Activated B cell treated with CpG ODN at 0.5 μM for 24 hours (primary cell): Measurements from ENCODE around the gene MRGPRG. TPM values are rescaled to one million over a fixed set of nuclear protein-coding genes. Genes with fewer than 3 reads are reported as not detected.

Source experiments
- ATAC-seq: fragments of 200-7000 bp; cut with Tn5 transposase; one replicate; pipeline ENCODE4 v1.10.0; 2021; ENCODE audit warnings: low read depth, mild to moderate bottlenecking, moderate library complexity
- CTCF ChIA-PET: fragments of 350-600 bp; sonication (Branson Sonifier 250); formaldehyde crosslinking; loops from one replicate; lab custom pipeline; 2021; ENCODE audit warnings: antibody characterized with exemption; lab: Charles Lee
- POLR2A ChIA-PET: fragments of 350-600 bp; sonication (Branson Sonifier 250); formaldehyde crosslinking; loops from one replicate; lab custom pipeline; 2021; ENCODE audit warnings: antibody characterized with exemption; lab: Charles Lee
- DNase-seq: peaks from one replicate; pipeline ENCODE4 v3.0.0; 2022
- H3K27ac Mint-ChIP-seq: one replicate; pipeline ENCODE4 v1.8.0; 2020; ENCODE audit warnings: mixed read lengths
- H3K27me3 Mint-ChIP-seq: one replicate; pipeline ENCODE4 v1.8.0; 2021; ENCODE audit warnings: mixed read lengths
- H3K36me3 Mint-ChIP-seq: one replicate; pipeline ENCODE4 v1.8.0; 2021; ENCODE audit warnings: low read depth, mixed read lengths
- H3K4me1 Mint-ChIP-seq: one replicate; pipeline ENCODE4 v1.8.0; 2021; ENCODE audit warnings: mixed read lengths
- H3K4me3 Mint-ChIP-seq: one replicate; pipeline ENCODE4 v1.8.0; 2020; ENCODE audit warnings: mild to moderate bottlenecking, mixed read lengths
- H3K9me3 Mint-ChIP-seq: one replicate; pipeline ENCODE4 v1.8.0; 2020; ENCODE audit warnings: mixed read lengths
- CTCF ChIP-seq: fragments of 200-600 bp; IDR thresholded peaks from one replicate; pipeline ENCODE4 v1.8.0; 2022; ENCODE audit warnings: antibody characterized with exemption, mild to moderate bottlenecking
- intact Hi-C: fragments of 100-400 bp; cut with micrococcal nuclease; formaldehyde crosslinking; loops from one replicate; pipeline ENCODE4 v1.15.1; 2024
- total RNA-seq: library from RNA; stranded (reverse); gene quantifications from 2 replicates; pipeline ENCODE4 v1.2.3, GENCODE V29; 2022

Gene MRGPRG
- total RNA-seq, 1 donor from 2014 or later: not detected

GRCh38 chr11:3217818-3218482, 663 bp downstream of the MRGPRG start:
- intact Hi-C loops: loop anchor here (2.0 kb wide), 1 partner anchor 685 kb away; no protein-coding TSS in a partner anchor
- Mint-ChIP-seq H3K4me3 (no peak overlapping the region), H3K27me3 (peaks cover 15% of the 10 kb centered on the region), H3K36me3 (no peaks in the 10 kb centered on the region), H3K27ac (no peak overlapping the region), H3K4me1 (no peaks in the 10 kb centered on the region), H3K9me3 (no peaks in the 10 kb centered on the region)
- POLR2A ChIA-PET: no interaction called here
- TF ChIP-seq CTCF: no peak
- CTCF ChIA-PET: no interaction called here
- ATAC-seq (no peak), DNase-seq (peak; percentile 8)

- Mint-ChIP-seq H3K27ac (no peak overlapping the region), H3K9me3 (peaks cover 11% of the 10 kb centered on the region), H3K4me1 (no peaks in the 10 kb centered on the region), H3K4me3 (no peak overlapping the region), H3K27me3 (peaks cover 18% of the 10 kb centered on the region), H3K36me3 (no peaks in the 10 kb centered on the region)
- ChIA-PET POLR2A (no interaction called here), CTCF (interaction anchor here (1.3 kb wide), 1 partner anchor 683 kb away, joined by 3 read pairs; no protein-coding TSS in a partner anchor)
- DNase-seq: peak; percentile 7
- TF ChIP-seq CTCF: no peak
- ATAC-seq: no peak
- intact Hi-C loops: loop anchor here (2.0 kb wide), 1 partner anchor 683 kb away; no protein-coding TSS in a partner anchor
Measured at GRCh38 chr11:3216027-3216525, 2.5 kb downstream of the MRGPRG start.

- no peak for TF ChIP-seq CTCF
- H3K4me3 Mint-ChIP-seq: no peak overlapping the region
- H3K27me3 Mint-ChIP-seq: peaks cover 18% of the 10 kb centered on the region
- H3K36me3 Mint-ChIP-seq: no peaks in the 10 kb centered on the region
- peaks cover 13% of the 10 kb centered on the region for H3K9me3 Mint-ChIP-seq
- DNase-seq (peak; percentile 9), ATAC-seq (no peak)
- intact Hi-C loops: loop anchor here (2.0 kb wide), 1 partner anchor 683 kb away; no protein-coding TSS in a partner anchor
- ChIA-PET POLR2A (no interaction called here), CTCF (interaction anchor here (1.3 kb wide), 1 partner anchor 682 kb away, joined by 3 read pairs; no protein-coding TSS in a partner anchor)
- no peak overlapping the region for H3K27ac Mint-ChIP-seq
- H3K4me1 Mint-ChIP-seq: no peaks in the 10 kb centered on the region
Measured at GRCh38 chr11:3215346-3216026, 3.1 kb downstream of the MRGPRG start.

- TF ChIP-seq CTCF: no peak
- Mint-ChIP-seq H3K27ac (no peak overlapping the region), H3K4me3 (no peak overlapping the region), H3K27me3 (peaks cover 18% of the 10 kb centered on the region), H3K36me3 (no peaks in the 10 kb centered on the region), H3K9me3 (peaks cover 13% of the 10 kb centered on the region), H3K4me1 (no peaks in the 10 kb centered on the region)
- ATAC-seq: no peak
- intact Hi-C loops: no loop called here
- ChIA-PET POLR2A (no interaction called here), CTCF (no interaction called here)
- peak; percentile 4 for DNase-seq
Measured at GRCh38 chr11:3214420-3214699, 4.3 kb downstream of the MRGPRG start.
